ENCODE measurements around the gene ADK. TPM values are rescaled to one million over a fixed set of nuclear protein-coding genes. Genes with fewer than 3 reads are reported as not detected.

ADK gene
- 42.7 and 48.6 TPM in 2 replicates for total RNA-seq (2014; rRNA removed; shearing (Covaris generic))

- peak within 1 kb of the TSS; percentile 98 for H3K27ac ChIP-seq
- H3K27me3 ChIP-seq, result no peaks in the 10 kb centered on the region
- peaks cover 9% of the 10 kb centered on the region for H3K4me1 ChIP-seq
- H3K9me3 ChIP-seq (replicated peaks), result no peaks in the 10 kb centered on the region
- peak; percentile 99 for DNase-seq
- peak within 1 kb of the TSS; percentile 75 for H3K4me3 ChIP-seq
- no peaks in the 10 kb centered on the region for H3K36me3 ChIP-seq
These were observed at the start of gene ADK for GRCh38 chr10:74150990-74151878. TSS of gene ADK (plus strand) at chr10:74151221. CDS start at chr10:74151279, 58 bp downstream.

GRCh38 chr10:74103560-74104258, 47.3 kb upstream of the ADK start:
- Histone ChIP-seq H3K4me1 (no peaks in the 10 kb centered on the region), H3K27me3 (no peaks in the 10 kb centered on the region), H3K36me3 (peaks cover 68% of the 10 kb centered on the region), H3K9me3 (replicated peaks) (no peaks in the 10 kb centered on the region), H3K4me3 (no peak overlapping the region), H3K27ac (no peak overlapping the region)
- peak in 1 of 2 experiments; percentile 62 for DNase-seq

DNA sequence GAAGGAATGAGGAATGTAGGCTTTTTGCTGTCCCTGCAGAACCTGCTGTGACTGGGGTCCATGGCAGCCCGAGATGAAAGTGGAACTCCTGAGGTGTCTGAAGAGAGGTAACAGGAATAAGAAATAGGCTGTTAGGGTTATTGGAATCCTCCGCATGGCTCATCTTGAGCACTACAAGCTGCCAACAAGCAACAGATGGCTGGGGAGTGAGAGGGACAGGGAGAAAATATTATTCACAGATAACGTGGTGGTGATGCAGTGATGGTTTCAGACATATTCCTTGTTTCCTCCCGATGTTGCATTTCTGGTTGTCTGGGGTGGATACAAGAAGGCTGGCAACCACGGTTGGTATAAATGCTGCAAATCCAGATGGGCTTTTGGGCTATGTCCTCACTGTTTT, 46.5 kb upstream of the ADK start:
- no peaks in the 10 kb centered on the region for H3K27me3 ChIP-seq
- H3K4me1 ChIP-seq, result no peaks in the 10 kb centered on the region
- H3K4me3 ChIP-seq, result no peak overlapping the region
- H3K27ac ChIP-seq, result no peak overlapping the region
- DNase-seq, result no peak
- H3K36me3 ChIP-seq, result peaks cover 67% of the 10 kb centered on the region
- no peaks in the 10 kb centered on the region for H3K9me3 ChIP-seq (replicated peaks)

DNA sequence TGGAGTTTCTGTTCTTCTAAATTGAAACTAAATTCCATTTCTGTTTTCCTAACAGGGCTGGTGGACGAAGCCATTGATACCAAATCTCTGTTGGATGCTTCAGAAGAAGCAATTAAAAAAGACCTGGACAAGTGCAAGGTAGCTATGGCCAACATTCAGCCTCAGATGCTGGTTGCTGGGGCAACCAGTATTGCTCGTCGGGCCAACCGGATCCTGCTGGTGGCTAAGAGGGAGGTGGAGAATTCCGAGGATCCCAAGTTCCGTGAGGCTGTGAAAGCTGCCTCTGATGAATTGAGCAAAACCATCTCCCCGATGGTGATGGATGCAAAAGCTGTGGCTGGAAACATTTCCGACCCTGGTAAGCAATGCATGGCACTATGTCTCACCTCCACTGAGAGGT, 46.0 kb upstream of the ADK start:
- peaks cover 68% of the 10 kb centered on the region for H3K36me3 ChIP-seq
- no peaks in the 10 kb centered on the region for H3K27me3 ChIP-seq
- H3K4me1 ChIP-seq, result no peaks in the 10 kb centered on the region
- DNase-seq, result no peak
- H3K9me3 ChIP-seq (replicated peaks), result no peaks in the 10 kb centered on the region
- H3K4me3 ChIP-seq, result no peak overlapping the region
- no peak overlapping the region for H3K27ac ChIP-seq

DNA sequence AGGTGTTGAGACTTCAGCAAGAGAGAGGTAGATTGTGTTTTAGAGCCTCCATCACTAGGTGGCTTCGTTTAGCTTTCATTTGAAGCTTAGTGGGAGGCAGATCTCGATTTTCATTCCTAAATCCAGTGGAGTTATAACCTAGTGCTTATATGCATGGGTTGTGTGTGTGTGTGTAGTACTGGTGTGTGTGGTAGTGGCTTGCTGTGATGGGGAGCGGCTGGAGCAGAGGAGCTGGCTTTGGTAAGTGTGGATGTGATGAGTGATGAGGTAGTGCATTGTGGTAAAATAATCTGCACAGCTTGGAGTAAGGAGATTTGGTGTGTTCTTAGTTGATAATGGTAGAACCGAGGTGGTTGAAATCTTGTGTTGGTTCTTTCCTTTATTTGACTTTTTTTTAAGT, 43.6 kb upstream of the ADK start:
- Histone ChIP-seq H3K36me3 (peaks cover 75% of the 10 kb centered on the region), H3K4me1 (no peaks in the 10 kb centered on the region)
- DNase-seq, result no peak

DNA sequence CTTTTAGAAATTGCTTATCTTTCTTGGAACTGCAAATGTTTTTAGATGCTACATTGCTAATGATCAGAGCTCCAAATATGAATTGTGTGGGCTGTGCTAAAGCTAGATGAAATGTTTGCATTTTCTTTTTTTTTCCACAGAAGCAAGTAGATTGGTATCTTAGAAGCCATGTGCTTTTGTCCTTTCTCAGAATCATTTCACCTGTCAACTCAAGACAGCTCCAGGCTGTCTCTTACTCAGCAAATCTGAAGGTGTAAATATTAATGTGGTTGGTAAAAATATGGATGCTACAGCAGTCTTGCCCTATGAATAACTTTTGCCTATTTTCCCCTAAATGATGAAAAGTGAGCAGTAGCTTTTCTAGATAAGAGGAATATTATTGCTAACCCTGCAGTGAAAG, 41.6 kb upstream of the ADK start:
- H3K36me3 ChIP-seq, result peaks cover 70% of the 10 kb centered on the region
- no peaks in the 10 kb centered on the region for H3K4me1 ChIP-seq
- no peaks in the 10 kb centered on the region for H3K9me3 ChIP-seq (replicated peaks)
- no peak overlapping the region for H3K27ac ChIP-seq
- DNase-seq, result no peak
- H3K27me3 ChIP-seq, result no peaks in the 10 kb centered on the region
- H3K4me3 ChIP-seq, result no peak overlapping the region

More for the DNA sequence above, 43.6 kb upstream of the ADK start:
- no peaks in the 10 kb centered on the region for H3K9me3 ChIP-seq (replicated peaks)
- H3K27me3 ChIP-seq, result no peaks in the 10 kb centered on the region
- no peak overlapping the region for H3K27ac ChIP-seq
- H3K4me3 ChIP-seq, result no peak overlapping the region

- DNase-seq, result no peak
- Histone ChIP-seq H3K27ac (no peak overlapping the region), H3K4me3 (no peak overlapping the region), H3K36me3 (peaks cover 70% of the 10 kb centered on the region), H3K9me3 (replicated peaks) (no peaks in the 10 kb centered on the region), H3K4me1 (no peaks in the 10 kb centered on the region), H3K27me3 (no peaks in the 10 kb centered on the region)
These were observed 40.9 kb upstream of the ADK start for GRCh38 chr10:74110120-74110519.

DNA sequence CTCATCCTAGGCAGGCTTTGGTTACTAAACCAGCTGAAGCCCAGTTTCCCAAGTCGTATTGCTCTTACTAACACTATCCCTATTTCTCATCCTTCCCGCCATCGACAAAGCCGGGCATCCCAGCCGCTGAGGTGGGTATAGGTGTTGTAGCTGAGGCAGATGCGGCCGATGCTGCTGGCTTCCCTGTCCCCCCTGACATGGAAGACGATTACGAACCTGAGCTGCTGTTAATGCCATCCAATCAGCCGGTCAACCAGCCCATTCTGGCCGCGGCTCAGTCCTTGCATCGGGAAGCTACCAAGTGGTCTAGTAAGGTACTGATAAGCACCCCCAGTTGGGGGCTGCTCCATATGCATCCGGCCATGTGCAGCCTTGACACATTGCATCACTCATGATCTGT, 39.2 kb upstream of the ADK start:
- Histone ChIP-seq H3K27me3 (no peaks in the 10 kb centered on the region), H3K9me3 (replicated peaks) (no peaks in the 10 kb centered on the region), H3K4me1 (no peaks in the 10 kb centered on the region), H3K4me3 (no peak overlapping the region), H3K36me3 (peaks cover 70% of the 10 kb centered on the region), H3K27ac (no peak overlapping the region)
- no peak for DNase-seq

DNA sequence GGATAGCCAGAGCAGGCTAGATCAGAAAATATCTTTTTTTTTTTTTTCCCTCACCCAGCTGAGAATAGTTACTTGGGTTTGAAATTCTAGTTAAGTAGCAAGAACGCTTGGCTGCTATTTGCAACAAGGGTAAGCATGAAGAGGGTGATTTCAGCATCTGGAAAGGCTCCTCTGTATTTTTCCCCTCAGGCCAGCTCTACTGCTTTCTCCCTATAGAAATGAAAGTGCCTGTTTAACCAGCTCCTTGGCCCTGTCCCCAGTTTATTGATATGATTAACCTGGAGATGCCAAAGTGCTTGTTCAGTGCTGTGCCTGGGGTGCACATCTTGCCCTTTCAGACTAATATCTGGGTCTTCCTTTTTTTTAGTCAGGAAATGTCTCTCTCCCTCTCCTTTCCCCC, 37.5 kb upstream of the ADK start:
- H3K9me3 ChIP-seq (replicated peaks), result no peaks in the 10 kb centered on the region
- no peak for DNase-seq
- no peaks in the 10 kb centered on the region for H3K4me1 ChIP-seq
- peaks cover 74% of the 10 kb centered on the region for H3K36me3 ChIP-seq
- no peak overlapping the region for H3K27ac ChIP-seq
- no peak overlapping the region for H3K4me3 ChIP-seq
- no peaks in the 10 kb centered on the region for H3K27me3 ChIP-seq

DNA sequence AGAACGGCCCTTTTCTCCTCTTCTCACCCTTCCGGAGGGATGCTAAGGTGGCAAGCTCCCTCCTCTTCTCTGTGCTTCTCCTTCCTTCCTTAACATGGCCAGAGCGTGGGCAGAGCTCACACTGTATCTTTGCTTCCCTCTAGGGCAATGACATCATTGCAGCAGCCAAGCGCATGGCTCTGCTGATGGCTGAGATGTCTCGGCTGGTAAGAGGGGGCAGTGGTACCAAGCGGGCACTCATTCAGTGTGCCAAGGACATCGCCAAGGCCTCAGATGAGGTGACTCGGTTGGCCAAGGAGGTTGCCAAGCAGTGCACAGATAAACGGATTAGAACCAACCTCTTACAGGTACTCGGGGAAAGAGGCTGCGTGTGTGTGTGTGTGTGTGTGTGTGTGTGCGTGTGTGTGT, 37.0 kb upstream of the ADK start:
- no peak overlapping the region for H3K4me3 ChIP-seq
- H3K27me3 ChIP-seq, result no peaks in the 10 kb centered on the region
- no peaks in the 10 kb centered on the region for H3K4me1 ChIP-seq
- no peak overlapping the region for H3K27ac ChIP-seq
- H3K36me3 ChIP-seq, result peaks cover 73% of the 10 kb centered on the region
- DNase-seq, result no peak
- H3K9me3 ChIP-seq (replicated peaks), result no peaks in the 10 kb centered on the region

DNA sequence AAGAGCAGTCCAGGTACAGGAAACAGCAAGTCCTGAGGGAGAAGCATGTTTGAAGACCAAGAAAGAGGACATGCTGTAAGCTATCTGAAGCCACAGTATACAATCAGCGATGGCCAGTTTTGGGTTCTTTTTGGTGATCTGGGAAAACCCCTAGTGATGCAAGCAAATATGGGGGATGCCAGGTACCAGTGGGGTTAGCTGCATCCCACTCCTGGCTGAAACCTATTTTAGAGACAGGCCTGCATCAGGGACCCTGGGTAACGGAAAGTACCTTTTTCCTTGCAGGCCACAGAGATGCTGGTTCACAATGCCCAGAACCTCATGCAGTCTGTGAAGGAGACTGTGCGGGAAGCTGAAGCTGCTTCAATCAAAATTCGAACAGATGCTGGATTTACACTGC, 33.3 kb upstream of the ADK start:
- no peak for DNase-seq
- peaks cover 64% of the 10 kb centered on the region for H3K36me3 ChIP-seq
- H3K9me3 ChIP-seq (replicated peaks), result no peaks in the 10 kb centered on the region
- no peak overlapping the region for H3K4me3 ChIP-seq
- no peaks in the 10 kb centered on the region for H3K27me3 ChIP-seq
- no peak overlapping the region for H3K27ac ChIP-seq
- no peaks in the 10 kb centered on the region for H3K4me1 ChIP-seq

DNA sequence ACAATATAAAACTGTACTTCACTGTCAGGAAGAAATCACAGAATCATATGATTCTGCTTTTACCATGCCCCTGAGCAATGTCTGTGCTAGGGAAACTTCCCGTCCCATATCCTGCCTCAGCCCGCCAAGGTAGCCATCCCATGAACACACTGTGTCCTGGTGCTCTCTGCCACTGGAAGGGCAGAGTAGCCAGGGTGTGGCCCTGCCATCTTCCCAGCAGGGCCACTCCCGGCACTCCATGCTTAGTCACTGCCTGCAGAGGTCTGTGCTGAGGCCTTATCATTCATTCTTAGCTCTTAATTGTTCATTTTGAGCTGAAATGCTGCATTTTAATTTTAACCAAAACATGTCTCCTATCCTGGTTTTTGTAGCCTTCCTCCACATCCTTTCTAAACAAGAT, 32.2 kb upstream of the ADK start:
- peaks cover 68% of the 10 kb centered on the region for H3K36me3 ChIP-seq
- DNase-seq, result no peak
- H3K4me3 ChIP-seq, result no peak overlapping the region
- H3K27me3 ChIP-seq, result no peaks in the 10 kb centered on the region
- no peaks in the 10 kb centered on the region for H3K9me3 ChIP-seq (replicated peaks)
- H3K27ac ChIP-seq, result no peak overlapping the region
- no peaks in the 10 kb centered on the region for H3K4me1 ChIP-seq

DNA sequence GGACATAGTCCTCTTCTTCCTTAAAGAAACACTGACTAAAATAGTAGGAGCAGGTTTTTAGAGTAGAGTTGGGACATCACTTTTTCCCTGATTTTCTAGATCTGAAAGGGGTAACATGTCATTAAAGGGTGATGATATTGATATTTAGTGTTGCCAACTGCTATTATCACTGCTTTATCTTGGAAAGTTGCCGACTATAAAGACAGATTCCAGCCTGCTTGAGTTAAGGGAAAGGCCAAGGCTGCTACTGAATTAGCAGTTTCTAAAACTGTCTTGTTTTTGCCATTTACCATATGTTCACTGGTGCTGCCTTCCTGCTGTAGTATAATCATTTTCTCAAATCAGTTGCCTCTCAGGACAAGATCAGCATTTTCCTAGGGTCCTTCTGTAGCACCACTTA, 30.1 kb upstream of the ADK start:
- Histone ChIP-seq H3K36me3 (peaks cover 55% of the 10 kb centered on the region), H3K4me3 (no peak overlapping the region), H3K27ac (no peak overlapping the region), H3K27me3 (no peaks in the 10 kb centered on the region), H3K9me3 (replicated peaks) (no peaks in the 10 kb centered on the region), H3K4me1 (no peaks in the 10 kb centered on the region)
- no peak for DNase-seq

- Histone ChIP-seq H3K9me3 (replicated peaks) (no peaks in the 10 kb centered on the region), H3K36me3 (peaks cover 51% of the 10 kb centered on the region), H3K27ac (no peak overlapping the region), H3K4me1 (no peaks in the 10 kb centered on the region), H3K4me3 (no peak overlapping the region), H3K27me3 (no peaks in the 10 kb centered on the region)
- DNase-seq, result no peak
These were observed 29.7 kb upstream of the ADK start for GRCh38 chr10:74121368-74121767.

DNA sequence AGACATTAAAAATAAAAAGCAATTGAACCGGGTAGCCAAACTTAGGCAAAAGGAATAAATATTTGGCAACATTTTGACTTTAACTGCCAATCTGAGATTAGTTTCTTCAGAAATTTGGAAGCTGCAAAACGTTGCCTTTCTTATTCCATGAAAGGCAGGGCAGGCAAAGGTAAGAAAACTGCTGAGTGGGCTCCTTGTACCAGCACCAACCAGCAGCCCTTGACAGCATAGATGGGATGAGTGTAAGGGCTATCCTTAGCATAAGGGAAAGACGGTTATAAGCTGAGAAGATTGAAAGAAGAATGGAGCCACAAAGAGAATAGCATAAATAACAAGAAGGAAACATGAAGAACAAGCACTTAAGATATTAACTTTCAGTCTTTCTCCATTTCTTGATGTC, 29.0 kb upstream of the ADK start:
- DNase-seq, result no peak
- Histone ChIP-seq H3K4me1 (no peaks in the 10 kb centered on the region), H3K9me3 (replicated peaks) (no peaks in the 10 kb centered on the region), H3K4me3 (no peak overlapping the region), H3K27ac (no peak overlapping the region), H3K27me3 (no peaks in the 10 kb centered on the region), H3K36me3 (peaks cover 46% of the 10 kb centered on the region)
